H9 (cell line): ENCODE results near the gene TCF23. TPM values are rescaled to one million over a fixed set of nuclear protein-coding genes. Genes with fewer than 3 reads are reported as not detected.

Source experiments
- DNase-seq: peaks from one replicate; pipeline ENCODE4 v3.0.0-alpha.2; 2017
- H2AFZ ChIP-seq: one replicate; pipeline ENCODE4 v1.6.1; 2013; ENCODE audit warnings: mild to moderate bottlenecking, low read length, control low read depth, moderate library complexity
- H2AK5ac ChIP-seq: 2 replicates; pipeline ENCODE4 v1.6.1; 2013; ENCODE audit warnings: low read length, control low read depth, mixed read lengths; ENCODE audit not compliant: insufficient read length
- H2BK120ac ChIP-seq: one replicate; pipeline ENCODE4 v1.6.1; 2013; ENCODE audit warnings: low read depth, mild to moderate bottlenecking, low read length, control low read depth, inconsistent platforms; ENCODE audit not compliant: poor library complexity, severe bottlenecking
- H2BK12ac ChIP-seq: 2 replicates; pipeline ENCODE4 v1.6.1; 2013; ENCODE audit warnings: low read length, control low read depth, mixed read lengths, low read depth; ENCODE audit not compliant: insufficient read length
- H2BK15ac ChIP-seq: 2 replicates; pipeline ENCODE4 v1.6.1; 2013; ENCODE audit warnings: low read depth, low read length, control low read depth
- H2BK20ac ChIP-seq: one replicate; pipeline ENCODE4 v1.6.1; 2013; ENCODE audit warnings: low read depth, mild to moderate bottlenecking, low read length, control low read depth, inconsistent platforms; ENCODE audit not compliant: poor library complexity, severe bottlenecking
- H2BK5ac ChIP-seq: 2 replicates; pipeline ENCODE4 v1.6.1; 2013; ENCODE audit warnings: low read length, control low read depth, mixed read lengths; ENCODE audit not compliant: insufficient read length
- H3K14ac ChIP-seq: 2 replicates; pipeline ENCODE4 v1.6.1; 2013; ENCODE audit warnings: low read length, control low read depth; ENCODE audit not compliant: insufficient read depth
- H3K18ac ChIP-seq: 2 replicates; pipeline ENCODE4 v1.6.1; 2013; ENCODE audit warnings: low read depth, mild to moderate bottlenecking, mixed read lengths, low read length, control low read depth; ENCODE audit not compliant: insufficient read length
- H3K23ac ChIP-seq: 2 replicates; pipeline ENCODE4 v1.6.1; 2013; ENCODE audit warnings: low read length, control low read depth, mixed read lengths, low read depth; ENCODE audit not compliant: insufficient read length
- H3K23me2 ChIP-seq: 2 replicates; pipeline ENCODE4 v1.6.1; 2013; ENCODE audit warnings: low read depth, mild to moderate bottlenecking, mixed read lengths, low read length, control low read depth; ENCODE audit not compliant: insufficient read length, poor library complexity, severe bottlenecking
- H3K27ac ChIP-seq: 2 replicates; pipeline ENCODE4 v1.5.1; 2013; ENCODE audit warnings: low read length, control low read depth, mixed read lengths, low read depth; ENCODE audit not compliant: insufficient read length
- H3K27me3 ChIP-seq: 2 replicates; pipeline ENCODE4 v1.6.1; 2013; ENCODE audit warnings: low read length, control low read depth, inconsistent platforms; ENCODE audit not compliant: insufficient read depth
- H3K4ac ChIP-seq: 2 replicates; pipeline ENCODE4 v1.6.1; 2013; ENCODE audit warnings: low read depth, mild to moderate bottlenecking, control low read depth, inconsistent platforms, low read length, moderate library complexity
- H3K4me1 ChIP-seq: 2 replicates; pipeline ENCODE4 v1.6.1; 2013; ENCODE audit warnings: low read length, control low read depth, inconsistent platforms; ENCODE audit not compliant: insufficient read depth
- H3K4me2 ChIP-seq: 2 replicates; pipeline ENCODE4 v1.6.1; 2013; ENCODE audit warnings: low read length, control low read depth, mixed read lengths; ENCODE audit not compliant: insufficient read length, insufficient read depth
- H3K56ac ChIP-seq: 2 replicates; pipeline ENCODE4 v1.6.1; 2013; ENCODE audit warnings: low read depth, mild to moderate bottlenecking, mixed read lengths, low read length, control low read depth; ENCODE audit not compliant: insufficient read length
- H3K79me1 ChIP-seq: 2 replicates; pipeline ENCODE4 v1.6.1; 2013; ENCODE audit warnings: low read depth, mild to moderate bottlenecking, moderate library complexity, low read length, control low read depth, inconsistent platforms; ENCODE audit not compliant: insufficient read depth, poor library complexity, severe bottlenecking
- H3K79me2 ChIP-seq: 2 replicates; pipeline ENCODE4 v1.6.1; 2013; ENCODE audit warnings: low read length, control low read depth, inconsistent platforms; ENCODE audit not compliant: insufficient read depth
- H3K9ac ChIP-seq: 2 replicates; pipeline ENCODE4 v1.6.1; 2013; ENCODE audit warnings: low read length, control low read depth, mixed read lengths; ENCODE audit not compliant: insufficient read length; ENCODE audit errors: extremely low read depth
- H3K9me3 ChIP-seq: one replicate; pipeline ENCODE4 v1.6.1; 2013; ENCODE audit warnings: low read depth, low read length, inconsistent platforms; ENCODE audit not compliant: control insufficient read depth
- H3T11ph ChIP-seq: one replicate; pipeline ENCODE4 v1.6.1; 2013; ENCODE audit warnings: mild to moderate bottlenecking, low read length, control low read depth, inconsistent platforms
- H4K20me1 ChIP-seq: one replicate; pipeline ENCODE4 v1.6.1; 2013; ENCODE audit not compliant: control insufficient read depth, insufficient read length, insufficient read depth
- H4K5ac ChIP-seq: 2 replicates; pipeline ENCODE4 v1.6.1; 2013; ENCODE audit warnings: low read depth, mild to moderate bottlenecking, mixed read lengths, low read length, control low read depth; ENCODE audit not compliant: insufficient read length
- H4K8ac ChIP-seq: replicated peaks from 2 replicates; pipeline ENCODE4 v1.6.1; 2013; ENCODE audit warnings: low read length, control low read depth, mixed read lengths, low read depth; ENCODE audit not compliant: insufficient read length
- H4K91ac ChIP-seq: 2 replicates; pipeline ENCODE4 v1.6.1; 2013; ENCODE audit warnings: low read depth, mild to moderate bottlenecking, moderate library complexity, mixed read lengths, low read length, control low read depth; ENCODE audit not compliant: insufficient read length
- H3K27ac Mint-ChIP-seq, 3 experiments: 2 replicates in 2 of 3; 3 replicates in 1 of 3; pipeline ENCODE4 v1.8.0; 2020 to 2021; ENCODE audit warnings: mixed read lengths in 3 of 3, mild to moderate bottlenecking in 1 of 3, moderate library complexity in 1 of 3
- H3K27me3 Mint-ChIP-seq: 2 replicates; pipeline ENCODE4 v1.8.0; 2021; ENCODE audit warnings: low read depth, mild to moderate bottlenecking, moderate library complexity, mixed read lengths
- H3K36me3 Mint-ChIP-seq, 3 experiments: 2 replicates in 2 of 3; 3 replicates in 1 of 3; pipeline ENCODE4 v1.8.0; 2020 to 2021; ENCODE audit warnings: low read depth in 3 of 3, mixed read lengths in 3 of 3; ENCODE audit not compliant: insufficient read depth in 1 of 3
- H3K4me1 Mint-ChIP-seq, 2 experiments: 2 replicates each; pipeline ENCODE4 v1.8.0; 2020; ENCODE audit warnings: mixed read lengths in 2 of 2
- H3K4me3 Mint-ChIP-seq, 2 experiments: 2 replicates in 1 of 2; 3 replicates in 1 of 2; pipeline ENCODE4 v1.8.0; 2020 to 2021; ENCODE audit warnings: mild to moderate bottlenecking in 2 of 2, mixed read lengths in 2 of 2, moderate library complexity in 1 of 2
- H3K9me3 Mint-ChIP-seq, 2 experiments: 2 replicates in 1 of 2; 3 replicates in 1 of 2; pipeline ENCODE4 v1.8.0; 2020; ENCODE audit warnings: mild to moderate bottlenecking in 2 of 2, mixed read lengths in 2 of 2, moderate library complexity in 1 of 2
- CTCF ChIP-seq: fragments of 200-600 bp; sonication (generic); conservative IDR thresholded peaks from 3 replicates; pipeline ENCODE4 v1.8.0; 2021; ENCODE audit warnings: antibody characterized with exemption, mild to moderate bottlenecking
- WGBS: extraction: QIAGEN DNeasy Blood & Tissue Kit; methylation state at CpG from one replicate; pipeline ENCODE4 v1.1.7; 2013; ENCODE audit warnings: missing lambda C conversion rate, low lambda C conversion rate, mixed read lengths; ENCODE audit not compliant: insufficient read length; ENCODE audit errors: extremely low coverage; 5-methylcytosine and 5-hydroxymethylcytosine counted together
- total RNA-seq: library from RNA; stranded (reverse); gene quantifications from 2 replicates; pipeline ENCODE4 v1.2.1, GENCODE V29; 2021

Gene TCF23
- total RNA-seq, 1 experiment from 2014 or later = not detected

DNA sequence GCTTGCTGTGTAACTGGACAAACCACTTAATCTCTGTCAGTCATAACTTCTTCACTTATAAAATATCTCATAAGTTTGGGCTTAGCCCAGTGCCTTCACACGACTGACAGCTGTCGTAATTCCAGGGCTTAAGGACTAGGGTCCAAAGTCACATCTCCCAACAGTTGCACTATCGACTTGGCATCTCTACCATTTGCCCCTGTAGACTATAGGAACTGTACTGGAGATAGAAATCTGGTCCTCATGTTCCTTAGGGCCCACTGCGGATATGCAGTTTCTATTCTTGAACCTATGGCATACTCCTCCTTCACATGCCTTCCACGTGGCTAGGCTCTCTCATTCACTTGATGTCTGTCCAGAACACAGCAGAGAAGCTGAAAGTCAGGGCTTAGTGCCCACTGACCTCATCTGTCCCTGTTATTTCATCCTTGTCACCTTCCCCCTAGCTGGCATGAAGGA is 22.5 kb upstream of the TCF23 start:
- no peak for DNase-seq
- Histone ChIP-seq H3K9me3 (no peaks in the 10 kb centered on the region), H4K5ac (no peak overlapping the region), H3K23ac (no peak overlapping the region), H3K9ac (no peak overlapping the region), H3K4me2 (no peak overlapping the region), H2BK5ac (no peak overlapping the region), H3T11ph (no peak overlapping the region), H2AFZ (no peak overlapping the region), H4K8ac (no peak overlapping the region), H3K18ac (no peak overlapping the region), H3K4me1 (no peaks in the 10 kb centered on the region; the same call in 1 of the 2 replicates), H2BK15ac (no peak overlapping the region), H3K14ac (no peak overlapping the region), H2AK5ac (no peak overlapping the region), H4K91ac (no peak overlapping the region), H3K27me3 (peaks cover 7% of the 10 kb centered on the region; the same call in 1 of the 2 replicates), H3K56ac (no peak overlapping the region), H2BK12ac (no peak overlapping the region), H3K4ac (no peak overlapping the region), H3K79me2 (no peaks in the 10 kb centered on the region), H3K23me2 (peaks cover 4% of the 10 kb centered on the region), H3K27ac (no peak overlapping the region), H2BK120ac (no peak overlapping the region), H3K79me1 (no peaks in the 10 kb centered on the region), H2BK20ac (no peak overlapping the region), H4K20me1 (peaks cover 2% of the 10 kb centered on the region)
- Mint-ChIP-seq H3K27me3 (peaks cover 29% of the 10 kb centered on the region), H3K4me3 (no peak overlapping the region), H3K27ac (no peak overlapping the region), H3K9me3 (no peaks in the 10 kb centered on the region), H3K4me1 (peaks cover 7 to 12% of the 10 kb centered on the region in 2 experiments), H3K36me3 (peaks cover 4 to 19% (median 13%) of the 10 kb centered on the region in 3 experiments; a peak in 5 of 7 replicates)
- no peak for TF ChIP-seq CTCF
- WGBS = no CpG with 5 or more reads among the region's 5 CpGs
